CD4-positive, alpha-beta T cell treated with Interleukin-10 for 1 hour (primary cell): ENCODE results near the gene RASEF.
A peak's percentile ranks its signal among the peaks of the same experiment; 100 is the strongest.
"Not testable (repeated sequence)": the region's sequence is repeated elsewhere in the genome, so short reads cannot be mapped to it uniquely, and the experiment has no call there.

ENCODE experiments used
- DNase-seq: peaks from one replicate; pipeline ENCODE4 v3.0.0-alpha.2; 2020

The RASEF gene

DNA sequence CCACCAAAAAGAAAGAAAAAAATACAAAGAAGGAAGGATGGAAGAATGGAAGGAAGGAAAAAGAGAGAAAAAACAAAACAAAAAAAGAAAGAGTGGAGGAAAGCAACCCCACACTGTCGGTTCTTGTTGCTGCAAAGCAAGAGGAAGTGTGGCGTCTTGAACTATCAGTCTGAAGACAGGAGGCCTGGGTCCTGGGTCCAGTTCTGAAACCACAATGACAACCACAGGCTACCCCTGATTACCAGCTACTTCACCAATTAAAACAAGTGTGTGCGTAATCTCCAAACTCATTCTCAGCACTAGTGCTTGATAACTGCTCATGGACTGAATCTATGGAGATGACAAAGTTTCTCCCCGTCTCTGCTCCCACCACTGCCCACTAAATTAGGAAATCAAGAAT is 93.7 kb downstream of the RASEF start:
- no peak for DNase-seq

DNA sequence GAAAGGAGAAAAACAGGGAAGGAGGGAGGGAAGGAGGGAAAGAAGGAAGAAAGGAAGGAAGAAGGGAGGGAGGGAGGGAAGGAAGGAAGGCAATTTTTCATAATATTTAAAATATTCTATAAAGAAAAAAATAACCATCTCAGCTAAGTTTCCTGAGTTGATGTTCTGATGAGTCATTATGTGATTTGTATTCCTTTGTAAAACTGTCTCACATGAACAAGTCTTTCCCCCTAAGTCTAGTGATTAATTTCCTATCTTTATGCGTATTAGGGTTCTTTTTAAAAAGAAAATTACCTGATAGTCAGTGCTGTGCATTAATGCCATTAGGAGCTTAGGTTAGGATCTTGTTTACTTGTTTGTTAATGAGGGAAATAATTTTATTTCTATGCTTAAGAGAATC is 94.1 kb downstream of the RASEF start:
- no peak for DNase-seq

DNA sequence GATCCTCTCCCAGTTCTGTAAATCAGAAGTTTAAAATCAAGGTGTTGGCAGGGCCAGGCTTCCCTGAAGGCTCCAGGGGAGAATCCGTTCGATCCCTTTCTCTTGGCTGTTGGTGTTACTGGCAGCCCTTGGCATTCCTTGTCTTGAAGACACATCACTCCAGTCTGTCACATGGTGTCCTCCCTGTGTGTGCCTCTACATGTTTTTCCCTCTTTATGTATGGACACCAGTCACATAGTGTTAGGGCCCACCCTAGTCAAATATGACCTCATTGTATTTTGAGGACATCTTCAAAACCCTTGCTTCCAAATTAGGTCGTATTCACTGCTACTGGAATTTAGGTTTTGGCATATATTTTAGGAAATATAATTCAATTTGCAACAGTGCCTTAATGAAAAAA is 94.6 kb downstream of the RASEF start:
- DNase-seq = no peak

DNA sequence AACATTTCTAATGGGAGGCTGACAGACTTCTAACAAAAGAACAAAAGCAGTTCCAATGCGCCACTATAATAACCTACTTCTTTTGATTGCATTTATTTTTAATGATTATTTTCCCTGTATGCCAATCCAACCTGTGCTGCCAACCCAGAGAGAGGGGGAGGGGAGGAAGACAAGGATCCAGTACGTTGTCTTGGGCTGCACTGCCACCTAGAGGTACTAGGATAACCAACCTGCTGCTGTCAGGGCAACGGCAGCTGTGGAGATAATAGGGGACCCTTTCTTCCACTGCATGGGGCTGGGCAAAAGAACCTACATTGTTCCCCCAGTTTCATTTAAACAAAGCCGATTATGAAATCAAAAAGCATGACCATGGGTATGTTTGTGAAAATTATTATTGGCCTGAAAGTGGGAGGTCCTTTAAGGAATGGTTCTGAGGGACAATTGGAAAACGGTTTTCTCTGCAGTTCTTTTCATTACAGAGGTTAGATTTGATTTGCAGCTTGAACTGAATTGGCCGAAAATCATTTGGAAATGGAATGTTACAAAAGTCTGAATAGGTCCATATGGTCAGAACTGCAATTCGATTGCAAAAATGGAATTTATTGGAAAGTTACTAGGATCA is 101.3 kb downstream of the RASEF start:
- peak; percentile 19 for DNase-seq

DNA sequence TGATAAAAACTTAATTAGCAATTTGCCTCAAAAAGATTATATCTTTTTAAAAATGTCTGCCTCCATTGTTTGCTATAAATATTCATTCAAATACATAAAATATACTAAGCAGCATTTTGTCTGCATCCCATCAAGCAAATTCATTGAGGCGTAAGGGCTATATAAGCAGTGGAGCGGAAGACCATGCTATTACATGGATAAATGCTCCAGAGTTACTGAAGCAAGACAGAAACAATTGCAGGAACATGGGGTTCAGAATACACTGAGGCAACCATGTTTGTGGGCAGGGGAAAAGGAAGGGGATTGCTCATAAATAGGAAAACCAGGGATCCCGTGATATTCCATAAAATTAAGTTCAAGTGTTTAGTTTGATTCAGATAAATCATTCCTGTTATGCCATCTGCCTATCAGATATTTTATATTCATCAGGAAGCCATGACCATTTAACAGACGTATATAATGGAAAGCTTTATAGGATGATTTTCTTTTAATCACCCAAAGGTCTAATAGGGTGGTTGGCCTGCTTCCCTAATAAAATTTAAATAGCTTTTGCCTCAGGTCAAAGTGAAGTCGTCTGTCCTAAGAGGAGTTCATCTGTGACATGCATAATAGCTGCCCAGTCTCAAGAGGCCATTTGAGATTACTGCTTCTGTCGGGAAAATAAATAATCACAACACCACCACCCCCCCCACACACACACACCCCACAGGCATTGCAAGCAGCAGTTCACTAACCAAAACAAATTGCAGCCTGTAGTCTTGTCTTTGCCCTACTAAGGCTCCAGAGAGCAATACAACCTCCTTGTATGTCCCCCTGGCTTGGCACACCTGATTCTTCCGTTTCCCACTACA is 105.2 kb downstream of the RASEF start:
- DNase-seq = no peak

DNA sequence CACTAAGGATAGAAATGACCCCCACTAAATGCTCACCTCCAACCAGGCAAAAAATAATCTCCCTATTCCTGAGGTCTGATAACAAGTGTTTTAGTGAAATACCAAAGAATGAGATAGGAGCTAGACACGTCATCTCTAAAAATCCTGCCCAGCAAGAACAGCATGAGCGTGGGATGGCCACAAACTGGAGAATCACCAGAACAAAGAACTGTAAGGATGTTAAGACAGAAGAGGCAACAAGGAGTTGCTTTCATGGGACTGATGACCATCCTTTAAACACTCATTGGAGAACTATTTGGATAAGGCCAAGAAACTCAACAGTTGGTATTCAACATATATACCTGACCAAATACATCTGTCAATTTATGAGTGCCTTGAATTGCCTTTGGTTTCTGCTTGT is 113.7 kb downstream of the RASEF start:
- no peak for DNase-seq

DNA sequence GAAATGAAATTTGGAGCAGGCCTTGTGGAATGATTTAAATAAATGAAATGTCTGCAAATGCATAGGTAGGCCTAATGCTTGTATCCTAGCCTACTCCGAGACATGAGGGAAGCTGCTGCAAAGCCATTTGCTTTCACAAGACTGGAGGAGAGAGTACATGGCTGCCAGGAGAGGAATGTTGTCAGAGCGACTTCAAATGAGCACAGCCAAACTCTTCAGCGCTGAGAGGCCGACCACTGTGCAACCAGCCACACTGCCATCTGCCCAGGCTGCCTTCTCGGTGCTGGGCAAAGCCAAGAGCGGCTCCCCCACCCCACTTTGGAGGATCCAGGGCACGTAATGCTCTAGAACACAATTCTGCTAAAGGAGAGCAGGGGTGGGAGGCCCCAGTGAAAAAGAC is 122.6 kb downstream of the RASEF start:
- no peak for DNase-seq

DNA sequence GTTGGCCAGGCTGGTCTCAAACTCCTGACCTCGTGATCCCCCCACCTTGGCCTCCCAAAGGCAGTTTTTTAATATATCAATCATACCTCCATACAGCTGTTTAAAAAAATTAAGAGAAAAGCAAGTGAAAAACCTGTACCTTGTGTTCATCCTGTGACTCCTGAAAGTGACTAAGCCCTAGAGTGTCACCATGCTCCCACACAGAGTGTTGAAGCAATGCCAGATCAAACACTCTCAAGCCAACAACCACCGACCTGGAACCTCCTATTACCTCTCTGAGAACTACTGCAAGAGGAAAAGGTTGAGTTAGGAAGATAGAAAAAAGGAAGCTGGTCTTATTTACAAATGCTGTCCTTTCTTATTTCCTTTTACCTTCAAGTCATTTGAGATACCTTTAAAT is 123.5 kb downstream of the RASEF start:
- no peak for DNase-seq

DNA sequence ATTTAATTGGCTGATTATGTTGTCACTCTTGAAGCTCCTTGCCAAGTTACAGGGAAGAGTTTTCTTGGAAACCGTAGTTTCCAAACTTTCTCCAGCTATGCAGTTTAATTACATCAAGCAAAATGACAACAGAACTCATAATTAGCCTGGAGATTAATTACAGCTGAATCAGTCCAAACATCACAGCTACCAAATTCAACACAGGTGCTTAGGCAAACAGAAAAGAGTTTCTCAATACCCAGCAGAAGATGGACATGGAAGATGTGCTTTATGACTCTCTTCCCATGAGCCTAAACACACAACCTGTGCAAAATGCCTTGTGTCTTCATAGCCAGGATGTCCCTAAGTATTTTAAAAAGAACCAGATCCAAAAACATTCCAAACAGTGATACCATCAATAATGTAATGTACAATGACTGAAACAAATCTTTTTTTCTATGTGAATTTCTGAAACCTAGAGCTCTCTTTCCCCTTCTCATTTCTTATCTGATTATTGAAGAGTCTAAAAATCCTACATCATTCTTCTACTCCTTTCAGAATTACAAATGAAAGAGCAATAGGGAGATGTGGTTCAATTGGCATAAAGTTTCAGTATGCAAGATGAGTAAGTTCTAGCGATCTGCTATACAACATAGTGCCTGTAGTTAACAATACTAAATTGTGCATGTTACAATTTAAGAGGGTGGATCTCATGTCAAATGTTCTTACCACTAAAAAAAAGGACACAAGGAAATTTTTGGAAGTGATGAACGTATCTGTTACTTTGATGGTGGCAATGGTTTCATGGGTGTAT is 124.3 kb downstream of the RASEF start:
- DNase-seq = no peak

DNA sequence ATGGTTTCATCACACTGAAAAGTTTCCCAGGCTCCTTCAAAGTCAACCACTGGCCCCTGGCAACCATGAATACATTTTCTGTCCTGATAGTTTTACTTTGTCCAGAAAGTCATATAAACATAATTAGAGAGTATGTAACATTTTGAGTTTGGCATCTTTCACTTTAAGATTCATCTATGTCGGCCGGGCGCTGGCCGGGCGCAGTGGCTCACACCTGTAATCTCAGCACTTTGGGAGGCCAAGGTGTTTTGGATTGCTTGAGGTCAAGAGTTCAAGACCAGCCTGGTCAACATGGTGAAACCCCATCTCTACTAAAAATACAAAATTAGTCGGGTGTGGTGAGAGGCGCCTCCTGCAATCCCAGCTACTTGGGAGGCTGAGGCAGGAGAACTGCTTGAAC is 126.4 kb downstream of the RASEF start:
- not testable (repeated sequence) for DNase-seq

DNA sequence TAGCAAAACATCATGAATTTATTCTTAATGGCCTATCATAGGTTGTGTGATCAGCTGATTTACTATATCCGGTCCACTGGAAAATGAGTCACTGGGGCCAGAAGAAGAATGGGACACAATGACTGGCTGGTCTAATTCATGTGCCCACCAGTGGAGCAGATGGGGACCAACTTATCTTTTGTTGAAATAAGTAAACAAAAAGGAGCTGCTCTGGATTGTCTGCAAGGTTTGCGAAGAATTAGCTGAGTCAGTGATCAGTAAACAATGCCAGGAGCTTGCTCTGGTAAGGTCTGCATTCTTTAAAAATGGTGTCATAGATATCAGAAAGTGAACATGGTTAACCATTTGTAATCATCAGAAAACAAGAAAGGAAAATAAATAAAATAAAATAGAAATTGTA is 128.0 kb downstream of the RASEF start:
- DNase-seq = no peak

DNA sequence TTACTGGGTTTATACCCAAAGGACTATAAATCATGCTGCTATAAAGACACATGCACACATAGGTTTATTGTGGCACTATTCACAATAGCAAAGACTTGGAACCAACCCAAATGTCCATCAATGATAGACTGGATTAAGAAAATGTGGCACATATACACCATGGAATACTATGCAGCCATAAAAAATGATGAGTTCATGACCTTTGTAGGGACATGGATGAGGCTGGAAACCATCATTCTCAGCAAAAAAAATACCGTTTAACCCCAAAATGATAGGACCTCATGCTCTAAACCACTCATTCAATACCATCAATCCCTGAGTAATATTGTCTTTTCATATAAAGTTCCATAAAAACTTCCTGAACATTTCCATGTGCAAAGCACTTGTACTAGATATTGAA is 128.9 kb downstream of the RASEF start:
- not testable (repeated sequence) for DNase-seq

DNA sequence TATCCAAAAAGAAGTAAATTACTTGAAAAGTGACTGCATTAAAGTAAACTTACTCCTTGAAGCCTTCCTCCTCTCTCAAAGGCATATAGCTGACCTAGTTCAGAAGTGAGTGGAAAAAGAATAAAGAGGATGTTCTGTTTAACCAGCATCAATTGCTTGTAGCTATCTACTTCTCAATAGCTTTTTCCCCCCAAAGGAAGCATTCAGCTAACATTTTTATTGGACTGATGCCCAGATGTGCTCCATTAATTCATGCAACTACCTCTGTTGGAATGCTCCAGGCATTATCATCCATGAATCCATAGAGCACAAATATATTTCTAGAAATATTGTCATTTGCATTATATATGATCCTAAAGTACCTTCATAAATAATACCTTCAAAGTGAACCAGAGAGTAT is 132.8 kb downstream of the RASEF start:
- DNase-seq = no peak
